Ishikawa (cell line): ENCODE results near the gene GRIK1.

Source experiments
- CEBPB ChIP-seq: IDR thresholded peaks from 2 replicates; pipeline ENCODE4 v1.6.1; 2012
- CREB1 ChIP-seq: IDR thresholded peaks from 2 replicates; pipeline ENCODE4 v1.6.1; 2012; ENCODE audit warnings: low read depth
- EGR1 ChIP-seq: IDR thresholded peaks from 2 replicates; pipeline ENCODE4 v1.6.1; 2012
- EP300 ChIP-seq: IDR thresholded peaks from 2 replicates; pipeline ENCODE4 v1.6.1; 2012; ENCODE audit warnings: borderline replicate concordance
- FOXM1 ChIP-seq: IDR thresholded peaks from 2 replicates; pipeline ENCODE4 v1.6.1; 2012; ENCODE audit warnings: low read depth, borderline replicate concordance
- MAX ChIP-seq: IDR thresholded peaks from 2 replicates; pipeline ENCODE4 v1.6.1; 2012
- NFIC ChIP-seq: IDR thresholded peaks from 2 replicates; pipeline ENCODE4 v1.6.1; 2012
- RAD21 ChIP-seq: IDR thresholded peaks from 2 replicates; pipeline ENCODE4 v1.6.1; 2012; ENCODE audit warnings: low read depth
- REST ChIP-seq: IDR thresholded peaks from 2 replicates; pipeline ENCODE4 v1.6.1; 2012; ENCODE audit warnings: low read depth, mild to moderate bottlenecking
- TAF1 ChIP-seq: IDR thresholded peaks from 2 replicates; pipeline ENCODE4 v1.6.1; 2012; ENCODE audit warnings: low read depth, mild to moderate bottlenecking
- TCF12 ChIP-seq: IDR thresholded peaks from 2 replicates; pipeline ENCODE4 v1.6.1; 2012; ENCODE audit warnings: low read depth
- TEAD4 ChIP-seq: IDR thresholded peaks from 2 replicates; pipeline ENCODE4 v1.6.1; 2012
- USF1 ChIP-seq: IDR thresholded peaks from 2 replicates; pipeline ENCODE4 v1.6.1; 2012
- YY1 ChIP-seq: IDR thresholded peaks from 2 replicates; pipeline ENCODE4 v1.6.1; 2012; ENCODE audit warnings: low read depth
- ZBTB7A ChIP-seq: IDR thresholded peaks from 2 replicates; pipeline ENCODE4 v1.6.1; 2012; ENCODE audit warnings: low read depth

GRIK1 gene

GRCh38 chr21:29825936-29826335, 113.9 kb downstream of the GRIK1 start:
- TF ChIP-seq CREB1 (no peak), YY1 (no peak), USF1 (no peak), TEAD4 (no peak), EGR1 (no peak), TCF12 (no peak), FOXM1 (no peak), MAX (no peak)

- TF ChIP-seq REST (no peak), TEAD4 (no peak), MAX (no peak), EGR1 (no peak), CEBPB (no peak), CREB1 (no peak), TCF12 (no peak), RAD21 (no peak), YY1 (no peak), ZBTB7A (no peak), EP300 (no peak), FOXM1 (no peak), TAF1 (no peak), USF1 (no peak), NFIC (no peak)
Observed at GRCh38 chr21:29825345-29825744, 114.5 kb downstream of the GRIK1 start.

- TF ChIP-seq TEAD4: no peak
- no peak for TF ChIP-seq USF1
- TF ChIP-seq YY1: no peak
- TF ChIP-seq RAD21: no peak
- TF ChIP-seq TAF1: no peak
- no peak for TF ChIP-seq REST
- no peak for TF ChIP-seq CREB1
- TF ChIP-seq EGR1: no peak
- no peak for TF ChIP-seq MAX
- TF ChIP-seq TCF12: no peak
- TF ChIP-seq EP300: no peak
- TF ChIP-seq CEBPB: no peak
- no peak for TF ChIP-seq FOXM1
- no peak for TF ChIP-seq NFIC
- no peak for TF ChIP-seq ZBTB7A
Observed at GRCh38 chr21:29822064-29822463, 117.7 kb downstream of the GRIK1 start.

GRCh38 chr21:29821230-29821629, 118.6 kb downstream of the GRIK1 start:
- TF ChIP-seq ZBTB7A (no peak), CEBPB (no peak), NFIC (no peak)

- no peak for TF ChIP-seq RAD21
- no peak for TF ChIP-seq TEAD4
- no peak for TF ChIP-seq MAX
- TF ChIP-seq CEBPB: no peak
- no peak for TF ChIP-seq NFIC
- TF ChIP-seq ZBTB7A: no peak
Observed at GRCh38 chr21:29819675-29820326, 120.0 kb downstream of the GRIK1 start.
